Measurements from ENCODE around the gene ZXDC.

The ZXDC gene

DNA sequence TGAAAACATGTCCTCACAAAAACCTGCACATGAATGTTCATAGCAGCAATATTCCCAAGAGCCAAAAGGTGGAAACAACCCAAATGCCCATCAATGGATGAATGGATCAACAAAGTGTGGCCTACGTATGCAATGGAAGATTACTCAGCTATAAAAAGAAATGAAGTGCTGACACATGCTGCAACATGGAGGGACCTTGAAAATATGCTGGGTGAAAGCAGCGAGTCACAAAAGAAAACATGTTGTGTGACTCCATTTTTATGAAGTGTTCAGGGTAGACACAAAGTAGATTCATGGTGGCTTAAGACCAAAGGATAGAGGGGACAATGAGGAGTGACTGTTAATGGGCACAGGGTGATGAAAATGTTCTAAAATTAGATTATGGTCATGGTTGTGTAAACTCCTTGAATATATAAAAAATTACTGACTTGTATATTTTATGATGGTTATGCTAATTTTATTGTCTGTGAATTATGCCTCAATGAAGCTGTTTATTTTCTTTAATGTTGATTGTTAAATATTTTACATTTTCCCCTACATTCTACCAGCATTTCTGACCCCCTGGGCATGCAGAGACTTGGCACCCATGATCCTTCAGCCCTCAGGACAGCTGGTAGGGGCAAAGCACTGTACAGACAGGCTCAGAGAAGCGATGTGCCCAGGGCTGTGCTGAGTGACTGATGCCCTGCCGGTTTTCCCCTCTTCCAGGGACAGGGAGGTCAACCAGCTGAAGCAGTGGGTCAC, 43.2 kb downstream of the ZXDC start:
- no peaks in the 10 kb centered on the region for H3F3A ChIP-seq (ENCODE audit: control insufficient read depth, insufficient read depth)
- H3K4me1 ChIP-seq (ENCODE audit: control insufficient read depth, low read length), result no peaks in the 10 kb centered on the region
- no peaks in the 10 kb centered on the region for H3K9me2 ChIP-seq (replicated peaks; ENCODE audit: control insufficient read depth, low read length)
- no peaks in the 10 kb centered on the region for H3K79me2 ChIP-seq (ENCODE audit: control insufficient read depth, low read length)
- no peak overlapping the region for H3K27ac ChIP-seq (ENCODE audit: low read depth, low read length)
- TF ChIP-seq EZH2phosphoT487 (IDR thresholded peaks at IDR 0.05; ENCODE audit: borderline replicate concordance, low read length), result no peak
- TF ChIP-seq, protein P1, sequence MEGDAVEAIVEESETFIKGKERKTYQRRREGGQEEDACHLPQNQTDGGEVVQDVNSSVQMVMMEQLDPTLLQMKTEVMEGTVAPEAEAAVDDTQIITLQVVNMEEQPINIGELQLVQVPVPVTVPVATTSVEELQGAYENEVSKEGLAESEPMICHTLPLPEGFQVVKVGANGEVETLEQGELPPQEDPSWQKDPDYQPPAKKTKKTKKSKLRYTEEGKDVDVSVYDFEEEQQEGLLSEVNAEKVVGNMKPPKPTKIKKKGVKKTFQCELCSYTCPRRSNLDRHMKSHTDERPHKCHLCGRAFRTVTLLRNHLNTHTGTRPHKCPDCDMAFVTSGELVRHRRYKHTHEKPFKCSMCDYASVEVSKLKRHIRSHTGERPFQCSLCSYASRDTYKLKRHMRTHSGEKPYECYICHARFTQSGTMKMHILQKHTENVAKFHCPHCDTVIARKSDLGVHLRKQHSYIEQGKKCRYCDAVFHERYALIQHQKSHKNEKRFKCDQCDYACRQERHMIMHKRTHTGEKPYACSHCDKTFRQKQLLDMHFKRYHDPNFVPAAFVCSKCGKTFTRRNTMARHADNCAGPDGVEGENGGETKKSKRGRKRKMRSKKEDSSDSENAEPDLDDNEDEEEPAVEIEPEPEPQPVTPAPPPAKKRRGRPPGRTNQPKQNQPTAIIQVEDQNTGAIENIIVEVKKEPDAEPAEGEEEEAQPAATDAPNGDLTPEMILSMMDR (IDR thresholded peaks at IDR 0.05; ENCODE audit: low read depth, low read length, poor library complexity, severe bottlenecking), result no peak
- H3K4me3 ChIP-seq (ENCODE audit: low read length), result no peak overlapping the region
- H3K27me3 ChIP-seq (ENCODE audit: control insufficient read depth, low read length), result no peaks in the 10 kb centered on the region
- no peaks in the 10 kb centered on the region for H3K36me3 ChIP-seq (ENCODE audit: control insufficient read depth, low read length)
- H3K4me2 ChIP-seq (ENCODE audit: low read length), result no peak overlapping the region
- no peaks in the 10 kb centered on the region for H4K20me1 ChIP-seq (ENCODE audit: control insufficient read depth, insufficient read depth, low read depth, low read length)
- H3K9me3 ChIP-seq (ENCODE audit: control insufficient read depth, insufficient read depth, low read length), result peaks cover 3% of the 10 kb centered on the region; the same call in 1 of the 2 replicates

DNA sequence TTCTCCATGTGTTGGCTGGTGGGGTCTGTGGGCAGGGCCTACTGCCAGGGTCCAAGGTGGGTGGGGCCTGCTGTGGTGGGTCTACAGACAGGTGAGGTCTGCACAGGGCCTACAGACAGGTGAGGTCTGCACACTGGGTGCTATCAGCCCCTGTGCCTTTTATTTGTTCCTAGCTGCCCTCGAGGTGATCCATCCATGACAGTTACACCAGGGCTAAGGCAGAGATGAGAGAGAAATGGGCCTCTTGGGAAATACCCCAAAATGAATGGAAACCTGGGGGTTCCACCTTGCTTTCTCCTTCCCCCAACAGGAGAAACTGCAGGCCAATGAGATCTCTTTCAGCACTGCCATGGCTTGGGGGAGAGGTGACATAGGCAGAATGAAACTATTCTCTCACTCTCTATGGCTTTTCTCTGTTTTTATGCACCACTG, 44.6 kb downstream of the ZXDC start:
- no peaks in the 10 kb centered on the region for H3K79me2 ChIP-seq (ENCODE audit: control insufficient read depth, low read length)
- no peak overlapping the region for H3K27ac ChIP-seq (ENCODE audit: low read depth, low read length)
- H3K9me2 ChIP-seq (replicated peaks; ENCODE audit: control insufficient read depth, low read length), result no peaks in the 10 kb centered on the region
- H3K27me3 ChIP-seq (ENCODE audit: control insufficient read depth, low read length), result no peaks in the 10 kb centered on the region
- no peaks in the 10 kb centered on the region for H3K4me1 ChIP-seq (ENCODE audit: control insufficient read depth, low read length)
- peaks cover 5% of the 10 kb centered on the region for H3K9me3 ChIP-seq (ENCODE audit: control insufficient read depth, insufficient read depth, low read length)
- H3F3A ChIP-seq (ENCODE audit: control insufficient read depth, insufficient read depth), result no peaks in the 10 kb centered on the region
- no peaks in the 10 kb centered on the region for H4K20me1 ChIP-seq (ENCODE audit: control insufficient read depth, insufficient read depth, low read depth, low read length)
- no peak overlapping the region for H3K4me3 ChIP-seq (ENCODE audit: low read length)
- no peaks in the 10 kb centered on the region for H3K36me3 ChIP-seq (ENCODE audit: control insufficient read depth, low read length)
- TF ChIP-seq, protein P1 (IDR thresholded peaks at IDR 0.05; ENCODE audit: low read depth, low read length, poor library complexity, severe bottlenecking), result no peak
- no peak overlapping the region for H3K4me2 ChIP-seq (ENCODE audit: low read length)

- no peaks in the 10 kb centered on the region for H3K9me2 ChIP-seq (replicated peaks; ENCODE audit: control insufficient read depth, low read length)
- H3F3A ChIP-seq (ENCODE audit: control insufficient read depth, insufficient read depth), result no peaks in the 10 kb centered on the region
- peaks cover 12% of the 10 kb centered on the region for H3K9me3 ChIP-seq (ENCODE audit: control insufficient read depth, insufficient read depth, low read length)
- H4K20me1 ChIP-seq (ENCODE audit: control insufficient read depth, insufficient read depth, low read depth, low read length), result no peaks in the 10 kb centered on the region
- no peaks in the 10 kb centered on the region for H3K4me1 ChIP-seq (ENCODE audit: control insufficient read depth, low read length)
- no peaks in the 10 kb centered on the region for H3K36me3 ChIP-seq (ENCODE audit: control insufficient read depth, low read length)
- no peaks in the 10 kb centered on the region for H3K79me2 ChIP-seq (ENCODE audit: control insufficient read depth, low read length)
- TF ChIP-seq EZH2phosphoT487 (IDR thresholded peaks at IDR 0.05; ENCODE audit: borderline replicate concordance, low read length), result no peak
- TF ChIP-seq, protein P1 (IDR thresholded peaks at IDR 0.05; ENCODE audit: low read depth, low read length, poor library complexity, severe bottlenecking), result no peak
- no peak overlapping the region for H3K4me3 ChIP-seq (ENCODE audit: low read length)
- no peak overlapping the region for H3K4me2 ChIP-seq (ENCODE audit: low read length)
- no peaks in the 10 kb centered on the region for H3K27me3 ChIP-seq (ENCODE audit: control insufficient read depth, low read length)
- no peak overlapping the region for H3K27ac ChIP-seq (ENCODE audit: low read depth, low read length)
These were observed 50.9 kb downstream of the ZXDC start for GRCh38 chr3:126424751-126425150.

Measured in DOHH2 (cell line).